Embryonic facial prominence (tissue), 1 donor: ENCODE results near the gene FADS3.
A peak's percentile ranks its signal among the peaks of the same experiment; 100 is the strongest.

Source experiments
- DNase-seq: peaks from one replicate; pipeline ENCODE4 v3.0.0-alpha.2; 2016; ENCODE audit errors: extremely low spot score

The FADS3 gene

GRCh38 chr11:61879152-61879551 is 12.2 kb downstream of the FADS3 start:
- DNase-seq, result no peak

DNA sequence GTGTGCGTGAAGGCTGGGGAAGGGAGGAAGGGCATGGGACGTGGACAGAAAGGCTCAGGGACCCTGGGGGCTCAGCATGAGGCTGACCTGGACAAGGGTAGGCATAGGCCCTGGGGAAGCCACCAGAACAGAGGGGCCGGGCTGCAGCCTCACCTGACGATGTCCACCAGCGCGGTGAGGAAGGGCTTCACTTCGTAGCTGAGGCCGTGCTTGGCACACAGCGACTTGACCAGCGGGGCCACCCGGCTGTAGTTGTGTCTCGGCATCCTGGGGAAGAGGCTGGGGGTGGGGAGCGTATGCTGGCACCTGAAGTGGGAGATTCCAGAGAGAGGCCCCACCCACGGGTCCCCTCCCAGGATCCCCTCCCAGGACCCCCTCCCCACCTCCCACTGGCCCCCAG is 15.6 kb downstream of the FADS3 start:
- DNase-seq, result no peak

DNA sequence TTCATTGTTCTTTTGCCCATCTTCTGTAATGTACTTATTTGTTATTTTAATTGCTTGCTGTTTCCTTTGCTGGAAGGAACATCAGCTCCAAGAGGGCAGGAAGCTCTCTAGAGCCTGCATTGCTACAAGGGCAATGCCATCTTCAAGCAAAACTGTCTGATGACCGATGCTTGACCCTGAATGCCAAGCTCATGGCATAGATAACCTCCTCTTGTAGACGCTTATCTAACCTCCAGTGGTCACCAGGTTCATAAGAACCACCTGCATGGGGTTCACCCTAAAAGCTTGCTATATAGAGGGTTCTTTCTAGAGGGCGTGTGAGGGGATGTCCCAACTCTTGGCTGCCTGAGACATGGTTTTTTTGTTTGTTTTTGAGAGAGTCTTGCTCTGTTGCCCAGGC is 16.5 kb downstream of the FADS3 start:
- no peak for DNase-seq

GRCh38 chr11:61874377-61874809 is 17.0 kb downstream of the FADS3 start:
- no peak for DNase-seq

DNA sequence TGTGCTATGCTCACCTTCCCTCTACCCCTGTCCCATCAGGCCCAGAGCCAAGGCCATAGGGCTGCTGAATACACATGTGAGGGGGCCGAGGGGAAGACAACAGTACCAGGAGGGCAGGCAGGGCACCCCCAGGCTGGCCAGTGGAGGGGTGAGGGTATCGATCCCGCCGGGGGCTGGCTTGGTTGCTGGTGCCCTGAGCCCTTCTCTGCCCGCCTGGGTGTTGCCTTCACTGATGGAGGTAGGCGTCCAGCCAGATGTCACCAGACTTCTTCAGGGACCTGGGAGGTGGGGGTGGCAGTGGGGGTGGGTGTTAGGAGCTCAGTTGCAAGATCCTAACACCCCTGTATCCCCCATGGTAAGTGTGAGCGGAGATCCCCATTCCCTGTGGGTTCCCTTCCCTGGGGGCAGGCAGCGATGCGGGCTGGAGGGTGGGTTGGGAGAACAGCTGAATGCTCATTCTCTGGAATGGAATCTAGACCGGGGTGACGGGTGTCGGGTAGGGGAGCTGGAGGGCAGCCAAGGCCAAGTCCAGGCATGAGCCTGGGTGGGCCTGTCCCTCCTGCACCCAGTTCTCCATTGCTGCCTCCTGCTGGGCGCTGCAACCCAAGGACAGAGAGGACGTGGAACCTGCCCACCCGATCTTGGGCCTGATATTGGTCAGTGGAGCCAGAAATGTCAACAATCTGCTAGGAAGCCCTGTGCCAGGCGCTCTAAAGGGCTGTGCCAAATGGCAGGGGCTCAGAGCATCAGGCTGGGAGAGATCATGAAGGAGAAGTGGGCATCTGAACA is 17.6 kb downstream of the FADS3 start:
- no peak for DNase-seq

- DNase-seq, result no peak
Observed at GRCh38 chr11:61872935-61873565, 18.3 kb downstream of the FADS3 start.

GRCh38 chr11:61871158-61871597 is 20.2 kb downstream of the FADS3 start:
- DNase-seq, result peak; percentile 45

DNA sequence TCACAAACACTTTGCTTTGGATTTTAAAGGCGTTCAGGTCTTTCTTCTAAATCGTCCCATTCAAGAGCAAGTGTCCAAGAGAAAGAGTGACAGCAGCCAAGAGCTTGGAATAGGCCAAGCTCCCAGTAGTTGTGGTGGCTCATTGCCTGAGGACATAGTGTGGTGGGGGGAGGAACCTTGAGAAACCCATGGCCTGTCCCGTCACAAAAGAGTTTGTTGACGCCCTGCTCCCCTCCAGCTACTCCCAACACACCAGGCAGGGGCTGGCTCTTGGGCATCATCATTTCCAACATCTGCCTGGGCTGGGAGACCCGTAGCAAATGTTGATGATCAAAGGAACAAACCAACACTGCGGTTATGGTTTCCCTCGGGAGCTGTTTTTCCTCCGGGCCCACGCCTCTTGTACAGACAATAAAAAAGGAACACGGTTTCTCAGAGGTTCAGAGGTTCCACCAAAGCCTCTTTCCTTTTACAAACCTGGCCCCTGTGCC is 20.8 kb downstream of the FADS3 start:
- DNase-seq, result no peak

- DNase-seq, result no peak
Observed at GRCh38 chr11:61869708-61870451, 21.5 kb downstream of the FADS3 start.

- no peak for DNase-seq
Observed at GRCh38 chr11:61869429-61869707, 22.0 kb downstream of the FADS3 start.

DNA sequence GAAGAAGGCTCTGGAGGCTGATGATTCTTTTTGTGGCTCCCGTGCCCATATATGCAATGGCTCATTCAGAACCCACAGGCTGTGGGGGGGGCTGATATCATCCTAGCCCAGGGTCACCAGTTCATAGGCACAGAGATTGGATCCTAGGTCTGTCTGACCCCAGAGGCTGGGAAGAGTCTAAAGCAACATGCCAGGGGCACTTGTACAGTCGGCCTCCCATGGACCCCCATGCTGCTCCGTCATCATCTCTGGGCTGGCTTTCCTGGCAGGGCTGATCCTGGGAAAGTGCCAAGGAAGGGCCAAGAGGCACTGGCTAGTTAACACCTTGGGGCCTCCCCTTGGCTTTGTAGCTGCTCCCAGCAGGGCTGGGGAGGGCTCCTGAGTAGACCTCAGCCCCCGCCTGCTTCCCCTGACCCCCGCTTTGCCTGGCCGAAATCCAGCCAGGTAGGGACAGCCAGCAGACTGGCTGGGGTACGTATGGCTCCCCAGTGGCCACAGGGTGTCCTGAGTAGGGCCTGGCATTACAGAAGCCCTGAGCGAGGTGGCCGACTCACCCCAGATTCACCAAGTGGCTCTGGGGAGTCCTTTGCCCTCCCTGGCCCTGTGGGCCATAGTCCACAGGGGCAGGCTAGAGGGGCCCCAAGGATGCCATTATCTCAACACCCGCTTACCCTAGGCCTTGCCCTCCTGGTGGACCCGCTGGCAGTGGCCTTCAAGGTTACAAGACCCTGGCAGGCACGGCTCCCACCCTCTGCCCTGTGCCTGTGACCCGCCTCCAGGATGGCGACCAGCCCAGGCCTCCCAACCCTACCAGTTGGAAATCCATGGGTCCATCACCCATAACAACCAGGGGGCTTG is 22.5 kb downstream of the FADS3 start:
- DNase-seq, result no peak

DNA sequence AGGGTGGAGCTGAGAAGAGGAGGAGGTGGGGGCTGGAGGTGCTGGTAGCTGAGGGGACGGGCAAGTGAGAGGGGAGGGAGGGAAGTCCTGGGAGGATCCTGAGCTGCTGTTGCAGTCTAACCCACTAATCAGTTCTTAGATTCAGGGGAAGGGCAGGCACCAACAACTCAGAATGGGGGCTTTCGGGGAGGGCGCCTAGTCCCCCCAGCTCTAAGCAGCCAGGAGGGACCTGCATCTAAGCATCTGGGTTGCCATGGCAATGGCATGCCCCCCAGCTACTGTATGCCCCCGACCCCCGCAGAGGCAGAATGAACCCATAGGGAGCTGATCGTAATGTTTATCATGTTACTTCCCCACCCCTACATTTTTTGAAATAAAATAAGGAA is 24.4 kb downstream of the FADS3 start:
- DNase-seq, result no peak

DNA sequence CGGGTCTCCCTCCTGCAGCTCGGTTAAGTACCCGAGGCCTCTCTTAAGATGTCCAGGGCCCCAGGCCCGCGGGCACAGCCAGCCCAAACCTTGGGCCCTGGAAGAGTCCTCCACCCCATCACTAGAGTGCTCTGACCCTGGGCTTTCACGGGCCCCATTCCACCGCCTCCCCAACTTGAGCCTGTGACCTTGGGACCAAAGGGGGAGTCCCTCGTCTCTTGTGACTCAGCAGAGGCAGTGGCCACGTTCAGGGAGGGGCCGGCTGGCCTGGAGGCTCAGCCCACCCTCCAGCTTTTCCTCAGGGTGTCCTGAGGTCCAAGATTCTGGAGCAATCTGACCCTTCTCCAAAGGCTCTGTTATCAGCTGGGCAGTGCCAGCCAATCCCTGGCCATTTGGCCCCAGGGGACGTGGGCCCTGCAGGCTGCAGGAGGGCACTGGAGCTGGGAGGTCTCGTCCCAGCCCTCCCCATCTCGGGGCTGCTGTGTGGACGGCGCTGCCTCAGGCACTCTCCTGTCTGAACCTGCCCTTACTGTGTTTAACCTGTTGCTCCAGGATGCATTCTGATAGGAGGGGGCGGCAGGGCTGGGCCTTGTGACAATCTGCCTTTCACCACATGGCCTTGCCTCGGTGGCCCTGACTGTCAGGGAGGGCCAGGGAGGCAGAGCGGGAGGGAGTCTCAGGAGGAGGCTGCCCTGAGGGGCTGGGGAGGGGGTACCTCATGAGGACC is 25.0 kb downstream of the FADS3 start:
- DNase-seq, result no peak

DNA sequence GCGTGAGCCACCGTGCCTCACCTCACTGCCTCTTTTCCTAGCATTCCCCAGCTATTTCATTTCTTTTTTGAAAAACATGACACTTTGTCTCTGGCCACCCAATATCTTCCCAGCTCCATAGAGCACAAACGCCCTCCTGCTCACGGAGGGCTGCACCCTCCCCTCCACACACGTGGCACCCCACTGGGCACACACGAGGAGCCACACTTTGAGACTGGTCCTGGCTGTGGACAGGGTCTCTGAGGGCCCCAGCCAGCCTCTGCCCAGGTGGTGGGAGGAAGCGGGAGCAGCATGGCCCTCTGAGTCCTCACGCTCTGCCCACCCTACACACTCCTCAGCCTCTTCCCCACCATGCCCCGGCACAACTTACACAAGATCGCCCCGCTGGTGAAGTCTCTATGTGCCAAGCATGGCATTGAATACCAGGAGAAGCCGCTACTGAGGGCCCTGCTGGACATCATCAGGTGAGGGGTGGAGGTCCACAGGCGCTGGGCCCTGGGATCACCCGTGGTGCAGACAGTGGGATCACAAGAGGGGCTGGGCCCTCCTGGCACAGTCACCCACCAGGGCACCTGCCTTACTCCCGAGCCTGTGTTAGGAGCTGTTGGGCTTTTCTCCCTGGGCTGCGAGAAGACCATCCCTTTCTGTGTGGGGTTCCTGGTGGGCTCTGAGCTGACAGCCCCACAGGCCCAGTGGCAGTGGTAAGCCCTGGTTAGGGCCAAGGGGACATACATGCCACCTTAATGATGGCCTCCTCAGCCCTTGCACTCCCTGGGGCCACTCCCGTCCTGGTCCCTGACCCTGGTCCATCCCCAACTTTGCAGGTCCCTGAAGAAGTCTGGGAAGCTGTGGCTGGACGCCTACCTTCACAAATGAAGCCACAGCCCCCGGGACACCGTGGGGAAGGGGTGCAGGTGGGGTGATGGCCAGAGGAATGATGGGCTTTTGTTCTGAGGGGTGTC is 26.2 kb downstream of the FADS3 start:
- no peak for DNase-seq

DNA sequence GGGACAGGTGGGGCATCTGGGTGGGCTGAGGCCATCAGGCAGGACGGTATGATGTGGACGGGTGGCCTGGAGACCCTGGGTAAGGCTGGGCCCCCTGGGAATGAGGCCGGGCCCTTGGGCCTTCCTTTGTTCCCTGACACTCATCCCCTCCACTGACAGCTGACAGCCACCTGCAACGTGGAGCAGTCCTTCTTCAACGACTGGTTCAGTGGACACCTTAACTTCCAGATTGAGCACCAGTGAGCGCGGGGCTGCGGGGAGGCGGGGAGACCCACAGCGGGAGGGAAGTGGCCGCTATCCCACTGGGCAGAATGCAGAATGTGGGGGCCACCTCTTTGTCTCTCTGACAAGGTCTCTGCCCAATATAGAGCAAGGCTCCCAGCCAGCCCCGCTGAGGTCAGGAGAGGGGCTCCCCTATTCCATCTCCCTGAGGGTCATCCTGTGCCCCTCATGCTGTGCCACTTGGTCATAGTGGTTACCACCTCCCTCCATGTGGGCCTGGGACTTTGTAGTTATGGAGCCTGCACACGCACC is 27.7 kb downstream of the FADS3 start:
- no peak for DNase-seq

- DNase-seq, result no peak
Observed at GRCh38 chr11:61862714-61863547, 28.4 kb downstream of the FADS3 start.

DNA sequence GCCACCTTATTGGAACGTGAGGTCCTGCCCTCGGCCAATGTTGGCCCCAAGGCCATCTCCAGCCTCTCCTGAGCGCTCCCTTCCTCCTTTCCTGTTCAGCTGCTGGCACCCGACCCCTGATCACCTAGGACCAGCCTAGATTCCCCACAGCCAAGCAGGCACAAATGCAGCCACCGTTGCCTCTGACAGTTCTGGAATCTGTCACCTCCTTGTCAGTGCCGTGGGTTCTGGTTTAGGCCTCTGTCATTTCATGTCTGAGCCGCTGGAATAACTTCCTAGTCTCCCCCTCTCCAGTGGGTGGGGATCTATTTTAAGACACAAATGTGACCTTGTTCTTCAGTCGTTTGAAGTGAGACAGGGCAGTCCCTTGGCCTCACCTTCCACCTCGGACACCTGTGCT is 29.7 kb downstream of the FADS3 start:
- no peak for DNase-seq

- no peak for DNase-seq
Observed at GRCh38 chr11:61860054-61860903, 31.1 kb downstream of the FADS3 start.
